Measurements from ENCODE around the gene CD248.

DNA sequence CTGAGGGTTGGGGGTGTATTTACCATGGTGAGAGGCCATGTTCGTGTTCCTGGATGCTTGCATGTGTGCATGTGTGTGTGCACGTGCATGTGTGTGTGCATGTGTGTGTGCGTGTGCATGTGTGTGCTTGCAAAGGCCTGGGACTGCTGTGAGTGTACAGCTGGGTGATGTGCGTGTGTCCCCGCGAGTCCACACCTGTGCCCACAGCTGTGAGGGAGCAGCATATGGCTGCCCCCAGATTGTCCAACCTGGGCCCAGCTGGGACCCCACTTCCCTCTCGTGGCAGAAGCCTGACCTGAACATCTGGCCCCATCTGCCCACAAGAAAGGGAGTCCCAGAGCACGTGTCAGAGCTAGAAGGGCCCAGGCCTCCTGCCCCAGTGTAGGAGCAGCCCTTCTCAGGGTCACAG lies 8.4 kb upstream of the CD248 start:
- TF ChIP-seq, protein P1, sequence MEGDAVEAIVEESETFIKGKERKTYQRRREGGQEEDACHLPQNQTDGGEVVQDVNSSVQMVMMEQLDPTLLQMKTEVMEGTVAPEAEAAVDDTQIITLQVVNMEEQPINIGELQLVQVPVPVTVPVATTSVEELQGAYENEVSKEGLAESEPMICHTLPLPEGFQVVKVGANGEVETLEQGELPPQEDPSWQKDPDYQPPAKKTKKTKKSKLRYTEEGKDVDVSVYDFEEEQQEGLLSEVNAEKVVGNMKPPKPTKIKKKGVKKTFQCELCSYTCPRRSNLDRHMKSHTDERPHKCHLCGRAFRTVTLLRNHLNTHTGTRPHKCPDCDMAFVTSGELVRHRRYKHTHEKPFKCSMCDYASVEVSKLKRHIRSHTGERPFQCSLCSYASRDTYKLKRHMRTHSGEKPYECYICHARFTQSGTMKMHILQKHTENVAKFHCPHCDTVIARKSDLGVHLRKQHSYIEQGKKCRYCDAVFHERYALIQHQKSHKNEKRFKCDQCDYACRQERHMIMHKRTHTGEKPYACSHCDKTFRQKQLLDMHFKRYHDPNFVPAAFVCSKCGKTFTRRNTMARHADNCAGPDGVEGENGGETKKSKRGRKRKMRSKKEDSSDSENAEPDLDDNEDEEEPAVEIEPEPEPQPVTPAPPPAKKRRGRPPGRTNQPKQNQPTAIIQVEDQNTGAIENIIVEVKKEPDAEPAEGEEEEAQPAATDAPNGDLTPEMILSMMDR (tag by site-specific recombination; IDR thresholded peaks at IDR 0.05) = no peak
- TF ChIP-seq ZNF560 (tag by site-specific recombination; IDR thresholded peaks at IDR 0.05; ENCODE audit: borderline replicate concordance) (no peak), ZNF140 (tag by site-specific recombination; IDR thresholded peaks at IDR 0.05) (no peak), REPIN1 (tag by site-specific recombination; IDR thresholded peaks at IDR 0.05; ENCODE audit: low read depth) (no peak), YY1 (tag by site-specific recombination; IDR thresholded peaks at IDR 0.05) (no peak), ZNF24 (tag by site-specific recombination; IDR thresholded peaks at IDR 0.05) (no peak), IKZF3 (tag by site-specific recombination; IDR thresholded peaks at IDR 0.05) (no peak), ZIC2 (tag by site-specific recombination; IDR thresholded peaks at IDR 0.05) (no peak), ZNF184 (tag by site-specific recombination; IDR thresholded peaks at IDR 0.05) (no peak)
- TF ChIP-seq, protein P2, sequence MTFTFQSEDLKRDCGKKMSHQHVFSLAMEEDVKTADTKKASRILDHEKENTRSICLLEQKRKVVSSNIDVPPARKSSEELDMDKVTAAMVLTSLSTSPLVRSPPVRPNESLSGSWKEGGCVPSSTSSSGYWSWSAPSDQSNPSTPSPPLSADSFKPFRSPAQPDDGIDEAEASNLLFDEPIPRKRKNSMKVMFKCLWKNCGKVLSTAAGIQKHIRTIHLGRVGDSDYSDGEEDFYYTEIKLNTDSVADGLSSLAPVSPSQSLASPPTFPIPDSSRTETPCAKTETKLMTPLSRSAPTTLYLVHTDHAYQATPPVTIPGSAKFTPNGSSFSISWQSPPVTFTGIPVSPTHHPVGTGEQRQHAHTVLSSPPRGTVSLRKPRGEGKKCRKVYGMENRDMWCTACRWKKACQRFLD (tag by site-specific recombination; IDR thresholded peaks at IDR 0.05) = no peak
- TF ChIP-seq, protein P3, sequence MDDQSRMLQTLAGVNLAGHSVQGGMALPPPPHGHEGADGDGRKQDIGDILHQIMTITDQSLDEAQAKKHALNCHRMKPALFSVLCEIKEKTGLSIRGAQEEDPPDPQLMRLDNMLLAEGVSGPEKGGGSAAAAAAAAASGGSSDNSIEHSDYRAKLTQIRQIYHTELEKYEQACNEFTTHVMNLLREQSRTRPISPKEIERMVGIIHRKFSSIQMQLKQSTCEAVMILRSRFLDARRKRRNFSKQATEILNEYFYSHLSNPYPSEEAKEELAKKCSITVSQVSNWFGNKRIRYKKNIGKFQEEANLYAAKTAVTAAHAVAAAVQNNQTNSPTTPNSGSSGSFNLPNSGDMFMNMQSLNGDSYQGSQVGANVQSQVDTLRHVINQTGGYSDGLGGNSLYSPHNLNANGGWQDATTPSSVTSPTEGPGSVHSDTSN (CRISPR knock-in tag; IDR thresholded peaks at IDR 0.05) = no peak
- TF ChIP-seq, protein P4, sequence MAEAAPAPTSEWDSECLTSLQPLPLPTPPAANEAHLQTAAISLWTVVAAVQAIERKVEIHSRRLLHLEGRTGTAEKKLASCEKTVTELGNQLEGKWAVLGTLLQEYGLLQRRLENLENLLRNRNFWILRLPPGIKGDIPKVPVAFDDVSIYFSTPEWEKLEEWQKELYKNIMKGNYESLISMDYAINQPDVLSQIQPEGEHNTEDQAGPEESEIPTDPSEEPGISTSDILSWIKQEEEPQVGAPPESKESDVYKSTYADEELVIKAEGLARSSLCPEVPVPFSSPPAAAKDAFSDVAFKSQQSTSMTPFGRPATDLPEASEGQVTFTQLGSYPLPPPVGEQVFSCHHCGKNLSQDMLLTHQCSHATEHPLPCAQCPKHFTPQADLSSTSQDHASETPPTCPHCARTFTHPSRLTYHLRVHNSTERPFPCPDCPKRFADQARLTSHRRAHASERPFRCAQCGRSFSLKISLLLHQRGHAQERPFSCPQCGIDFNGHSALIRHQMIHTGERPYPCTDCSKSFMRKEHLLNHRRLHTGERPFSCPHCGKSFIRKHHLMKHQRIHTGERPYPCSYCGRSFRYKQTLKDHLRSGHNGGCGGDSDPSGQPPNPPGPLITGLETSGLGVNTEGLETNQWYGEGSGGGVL (tag by site-specific recombination; IDR thresholded peaks at IDR 0.05) = no peak
